ENCODE results near the gene GLP2R.

The GLP2R gene

GRCh38 chr17:9816472-9816871 is 9.3 kb upstream of the GLP2R start:
- no peak overlapping the region for H3K4me3 ChIP-seq (replicated peaks; ENCODE audit: insufficient read depth, low read length)
- no peak for DNase-seq (ENCODE audit: low read depth in 1 of 2, low spot score in 1 of 2)
- H3K27me3 ChIP-seq (ENCODE audit: insufficient read depth, poor library complexity, severe bottlenecking): no peaks in the 10 kb centered on the region
- no peak for TF ChIP-seq POLR2AphosphoS5 (IDR thresholded peaks at IDR 0.05; ENCODE audit: low read depth)
- no peak for TF ChIP-seq SPI1 (IDR thresholded peaks at IDR 0.05; ENCODE audit: borderline replicate concordance, low read depth)
- no peak for TF ChIP-seq REST (IDR thresholded peaks at IDR 0.05; ENCODE audit: insufficient replicate concordance, low read depth)
- no peak for TF ChIP-seq GABPA (IDR thresholded peaks at IDR 0.05; ENCODE audit: low read depth)
- no peak for TF ChIP-seq CTCF (IDR thresholded peaks at IDR 0.05; ENCODE audit: insufficient read depth, low read length)
- H3K27ac ChIP-seq (replicated peaks): no peak overlapping the region

GRCh38 chr17:9817086-9817485 is 8.6 kb upstream of the GLP2R start:
- H3K27ac ChIP-seq (replicated peaks): no peak overlapping the region
- H3K27me3 ChIP-seq (ENCODE audit: insufficient read depth, poor library complexity, severe bottlenecking): no peaks in the 10 kb centered on the region
- no peak for DNase-seq (ENCODE audit: low read depth in 1 of 2, low spot score in 1 of 2)
- no peak overlapping the region for H3K4me3 ChIP-seq (replicated peaks; ENCODE audit: insufficient read depth, low read length)
- no peak for TF ChIP-seq POLR2AphosphoS5 (IDR thresholded peaks at IDR 0.05; ENCODE audit: low read depth)
- no peak for TF ChIP-seq SPI1 (IDR thresholded peaks at IDR 0.05; ENCODE audit: borderline replicate concordance, low read depth)
- no peak for TF ChIP-seq GABPA (IDR thresholded peaks at IDR 0.05; ENCODE audit: low read depth)
- TF ChIP-seq CTCF (IDR thresholded peaks at IDR 0.05; ENCODE audit: insufficient read depth, low read length): no peak
- TF ChIP-seq REST (IDR thresholded peaks at IDR 0.05; ENCODE audit: insufficient replicate concordance, low read depth): no peak

- no peak for DNase-seq (ENCODE audit: low read depth in 1 of 2, low spot score in 1 of 2)
- Histone ChIP-seq H3K27me3 (ENCODE audit: insufficient read depth, poor library complexity, severe bottlenecking) (no peaks in the 10 kb centered on the region), H3K4me3 (replicated peaks; ENCODE audit: insufficient read depth, low read length) (no peak overlapping the region), H3K27ac (replicated peaks) (no peak overlapping the region)
- TF ChIP-seq GABPA (IDR thresholded peaks at IDR 0.05; ENCODE audit: low read depth) (no peak), REST (IDR thresholded peaks at IDR 0.05; ENCODE audit: insufficient replicate concordance, low read depth) (no peak), POLR2AphosphoS5 (IDR thresholded peaks at IDR 0.05; ENCODE audit: low read depth) (no peak), SPI1 (IDR thresholded peaks at IDR 0.05; ENCODE audit: borderline replicate concordance, low read depth) (no peak), CTCF (IDR thresholded peaks at IDR 0.05; ENCODE audit: insufficient read depth, low read length) (no peak)
Measured at GRCh38 chr17:9818760-9819159, 7.0 kb upstream of the GLP2R start.
